Duodenal mucosa (tissue), 2 donors: ENCODE results near the gene RMDN3.
A peak's percentile ranks its signal among the peaks of the same experiment; 100 is the strongest.

Experiments used
- H3K27ac ChIP-seq: one replicate; pipeline ENCODE4 v1.7.0; 2013; ENCODE audit warnings: low read depth, low read length
- H3K27me3 ChIP-seq, 2 donors: one replicate each; pipeline ENCODE4 v1.7.0; 2013; ENCODE audit warnings: low read length in 2 of 2, control low read depth in 1 of 2; ENCODE audit not compliant: insufficient read depth in 2 of 2, control insufficient read depth in 1 of 2
- H3K36me3 ChIP-seq, 2 donors: one replicate each; pipeline ENCODE4 v1.7.0; 2013; ENCODE audit warnings: low read length in 2 of 2, control low read depth in 1 of 2; ENCODE audit not compliant: insufficient read depth in 2 of 2, control insufficient read depth in 1 of 2
- H3K4me1 ChIP-seq, 2 donors: one replicate each; pipeline ENCODE4 v1.7.0; 2013; ENCODE audit warnings: low read length in 2 of 2, control low read depth in 1 of 2; ENCODE audit not compliant: insufficient read depth in 2 of 2, control insufficient read depth in 1 of 2
- H3K4me3 ChIP-seq, 2 donors: one replicate each; pipeline ENCODE4 v1.7.0; 2013; ENCODE audit warnings: low read length in 2 of 2, low read depth in 1 of 2
- H3K9ac ChIP-seq, 2 donors: one replicate each; pipeline ENCODE4 v1.7.0; 2013; ENCODE audit warnings: low read length in 2 of 2, low read depth in 1 of 2
- H3K9me3 ChIP-seq, 2 donors: one replicate each; pipeline ENCODE4 v1.7.0; 2013; ENCODE audit warnings: low read length in 2 of 2, control low read depth in 1 of 2; ENCODE audit not compliant: control insufficient read depth in 1 of 2

The RMDN3 gene

DNA sequence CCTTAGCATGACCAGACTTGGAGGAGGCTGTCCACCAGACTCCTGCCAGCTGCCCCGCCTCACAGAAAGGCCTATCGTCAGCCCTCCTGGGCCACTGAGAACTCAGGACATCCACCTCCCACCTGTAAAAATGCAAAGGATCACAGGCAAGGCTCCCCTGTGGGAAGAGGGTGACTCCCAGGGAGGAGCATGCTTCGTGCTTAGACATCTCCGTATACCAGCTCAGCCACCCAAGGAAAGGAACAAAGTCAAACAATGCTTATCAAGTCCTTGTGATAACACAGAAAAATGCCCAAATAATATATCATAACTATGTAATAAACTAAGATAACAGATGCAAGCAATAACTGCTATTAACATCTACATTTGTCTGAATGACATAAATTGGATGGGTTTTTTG, 4.2 kb downstream of the RMDN3 start:
- H3K27ac ChIP-seq: no peak overlapping the region
- peak overlapping the region in 1 of 2 donors; percentile 17 for H3K4me3 ChIP-seq
- peaks cover 46 to 55% of the 10 kb centered on the region in 2 donors for H3K4me1 ChIP-seq
- no peaks in the 10 kb centered on the region for H3K9me3 ChIP-seq
- peaks cover 7 to 27% of the 10 kb centered on the region in 2 donors for H3K36me3 ChIP-seq
- H3K27me3 ChIP-seq: no peaks in the 10 kb centered on the region
- peak overlapping the region in 1 of 2 donors; percentile 38 for H3K9ac ChIP-seq

DNA sequence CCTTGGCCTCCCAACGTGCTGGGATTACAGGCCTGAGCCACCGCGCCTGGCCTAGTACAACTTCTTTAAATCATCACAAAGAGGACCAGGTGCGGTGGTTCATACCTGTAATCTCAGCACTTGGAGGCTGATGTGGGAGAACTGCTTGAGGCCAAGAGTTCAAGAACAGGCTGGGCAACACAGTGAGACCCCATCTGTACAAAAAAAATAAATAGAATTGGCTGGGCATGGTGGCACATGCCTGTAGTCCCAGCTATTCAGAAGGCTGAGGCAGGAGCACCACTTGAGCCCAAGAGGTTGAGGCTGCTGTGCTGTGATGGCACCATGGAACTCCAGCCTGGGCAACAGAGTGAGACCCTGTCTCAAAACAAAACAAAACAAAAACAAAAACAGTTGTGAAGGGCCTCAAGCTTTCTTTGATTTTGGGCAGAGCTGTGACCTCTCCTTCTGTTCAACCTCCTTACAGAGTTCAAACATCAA, 5.9 kb downstream of the RMDN3 start:
- no peak overlapping the region for H3K27ac ChIP-seq
- H3K9ac ChIP-seq: no peak overlapping the region
- H3K27me3 ChIP-seq: no peaks in the 10 kb centered on the region
- peaks cover 8 to 39% of the 10 kb centered on the region in 2 donors for H3K36me3 ChIP-seq
- H3K4me3 ChIP-seq: no peak overlapping the region
- H3K9me3 ChIP-seq: no peaks in the 10 kb centered on the region
- peaks cover 49 to 51% of the 10 kb centered on the region in 2 donors for H3K4me1 ChIP-seq

GRCh38 chr15:40747685-40748631, 7.1 kb downstream of the RMDN3 start:
- H3K27ac ChIP-seq: no peak overlapping the region
- H3K9me3 ChIP-seq: no peaks in the 10 kb centered on the region
- H3K4me3 ChIP-seq: no peak overlapping the region
- H3K36me3 ChIP-seq: peaks cover 13 to 50% of the 10 kb centered on the region in 2 donors
- peak overlapping the region in 1 of 2 donors; percentile 9 for H3K9ac ChIP-seq
- H3K27me3 ChIP-seq: no peaks in the 10 kb centered on the region
- H3K4me1 ChIP-seq: peaks cover 48 to 55% of the 10 kb centered on the region in 2 donors

DNA sequence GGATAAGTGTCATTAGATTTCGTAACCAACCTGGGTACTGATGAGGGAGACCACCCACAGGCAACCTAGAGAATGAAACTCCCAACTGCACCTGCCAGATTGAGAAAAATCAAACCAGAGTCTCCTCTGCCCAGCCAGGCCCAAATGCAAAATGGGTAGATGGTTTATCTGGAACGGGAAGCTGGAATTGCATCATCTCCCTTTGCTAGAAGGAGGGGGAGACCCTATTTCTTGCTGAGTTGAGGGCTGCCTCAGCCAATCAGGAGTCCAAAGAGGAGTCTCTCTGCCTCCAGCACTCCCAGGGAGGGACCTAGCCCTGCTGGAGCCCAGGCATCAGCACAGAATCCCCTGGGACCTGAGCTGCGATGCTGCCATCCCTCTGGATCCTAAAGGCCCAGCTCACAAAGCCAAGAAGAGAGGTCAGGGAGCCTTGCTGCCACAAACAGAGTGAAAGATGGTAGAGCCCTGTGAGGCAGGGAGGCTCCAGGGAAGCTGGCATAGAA, 8.1 kb downstream of the RMDN3 start:
- Histone ChIP-seq H3K27me3 (no peaks in the 10 kb centered on the region), H3K9ac (no peak overlapping the region), H3K4me1 (peaks cover 38 to 53% of the 10 kb centered on the region in 2 donors), H3K36me3 (peaks cover 17 to 56% of the 10 kb centered on the region in 2 donors), H3K4me3 (no peak overlapping the region), H3K27ac (no peak overlapping the region), H3K9me3 (no peaks in the 10 kb centered on the region)

GRCh38 chr15:40744815-40745152, 10.3 kb downstream of the RMDN3 start:
- Histone ChIP-seq H3K9ac (no peak overlapping the region), H3K27ac (no peak overlapping the region), H3K9me3 (no peaks in the 10 kb centered on the region), H3K4me1 (peaks cover 21 to 33% of the 10 kb centered on the region in 2 donors), H3K27me3 (no peaks in the 10 kb centered on the region), H3K4me3 (no peak overlapping the region), H3K36me3 (peaks cover 15 to 56% of the 10 kb centered on the region in 2 donors)

DNA sequence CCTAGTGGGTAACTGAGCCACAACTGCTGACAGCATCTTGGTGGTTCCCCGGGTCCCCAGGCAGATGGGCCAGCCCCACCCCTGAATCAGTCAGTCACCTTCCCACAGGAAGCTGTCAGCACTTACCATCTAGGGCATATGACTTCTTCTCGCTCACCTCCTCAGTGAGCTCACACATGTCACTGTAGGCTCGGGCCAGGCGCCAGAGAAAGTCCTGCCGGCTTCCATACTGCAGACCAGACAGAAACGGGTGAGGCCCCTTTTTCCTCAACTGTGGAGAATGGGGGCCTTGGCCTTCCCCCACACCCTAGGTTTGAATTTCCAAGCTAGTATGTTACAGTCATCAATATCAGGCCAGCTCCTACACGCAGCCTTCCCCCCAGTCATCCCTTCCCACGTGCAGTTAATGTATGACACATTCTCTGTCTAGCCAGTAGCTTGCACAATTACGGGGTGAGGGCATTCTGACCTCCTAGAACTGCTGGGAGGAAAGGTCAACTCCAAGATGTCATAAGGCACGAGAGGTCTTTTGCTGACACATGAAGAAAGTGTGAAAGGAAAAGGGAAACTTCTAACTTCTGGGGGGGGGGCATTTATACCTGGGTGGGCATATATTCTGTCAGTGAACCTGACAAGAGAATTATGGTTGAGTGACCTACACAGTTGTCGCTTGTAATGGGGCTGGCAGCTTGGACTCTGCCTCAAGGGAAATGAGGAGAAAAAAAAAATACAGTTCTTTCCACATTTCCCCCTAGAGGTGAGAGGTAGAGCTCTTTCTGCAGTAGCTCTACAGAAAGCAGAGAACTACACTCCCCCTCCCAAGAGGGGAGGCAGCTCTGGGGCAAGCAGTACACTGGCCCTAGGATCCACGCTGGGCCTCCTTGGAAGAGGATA, 10.9 kb downstream of the RMDN3 start:
- no peak overlapping the region for H3K4me3 ChIP-seq
- no peaks in the 10 kb centered on the region for H3K27me3 ChIP-seq
- H3K36me3 ChIP-seq: peaks cover 21 to 57% of the 10 kb centered on the region in 2 donors
- H3K9me3 ChIP-seq: no peaks in the 10 kb centered on the region
- H3K4me1 ChIP-seq: peaks cover 21 to 33% of the 10 kb centered on the region in 2 donors
- H3K27ac ChIP-seq: peak overlapping the region; percentile 17
- no peak overlapping the region for H3K9ac ChIP-seq

DNA sequence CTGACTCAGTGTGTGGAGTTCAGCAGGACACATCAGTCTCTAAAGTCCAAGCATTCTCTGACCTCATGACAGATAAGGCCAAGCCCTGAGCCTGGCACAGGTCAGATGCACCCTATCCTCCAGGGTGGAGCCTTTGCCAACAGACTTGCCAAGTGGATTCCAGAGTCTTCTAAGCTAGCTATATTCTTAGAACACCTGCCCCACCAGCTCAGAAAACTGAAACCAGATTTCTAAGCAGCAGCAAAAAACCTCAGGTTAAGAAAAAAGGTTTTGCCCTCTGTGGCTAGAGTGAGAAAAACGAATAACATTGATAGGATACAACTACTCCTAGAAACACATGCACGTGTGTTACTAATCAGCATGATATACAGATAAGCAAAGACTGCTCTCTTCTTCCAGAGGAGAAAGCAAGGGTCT, 11.6 kb downstream of the RMDN3 start:
- peak overlapping the region; percentile 17 for H3K27ac ChIP-seq

DNA sequence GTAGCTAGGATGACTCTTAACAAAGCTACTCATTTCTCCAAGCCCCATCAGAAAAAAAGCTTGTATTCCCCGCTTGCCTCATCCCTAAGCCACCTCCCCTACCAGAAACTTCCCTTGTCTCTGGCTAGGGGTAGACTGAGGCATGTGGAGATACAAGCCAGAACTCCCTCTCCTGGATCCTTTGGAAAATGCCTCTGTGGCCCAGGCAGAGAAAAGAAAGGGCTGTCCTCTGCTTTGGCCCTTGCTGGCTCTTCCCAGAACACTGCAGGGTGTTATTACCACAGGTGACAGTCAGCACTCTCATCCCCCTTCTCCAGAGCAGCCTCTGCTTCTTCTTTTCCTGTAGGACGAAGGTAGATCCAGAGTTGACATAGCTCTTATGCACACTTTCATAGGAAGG, 15.2 kb downstream of the RMDN3 start:
- Histone ChIP-seq H3K27ac (no peak overlapping the region), H3K36me3 (peaks cover 33 to 85% of the 10 kb centered on the region in 2 donors), H3K4me3 (no peak overlapping the region), H3K4me1 (peaks cover 0 to 14% of the 10 kb centered on the region in 2 donors), H3K9ac (no peak overlapping the region), H3K27me3 (no peaks in the 10 kb centered on the region), H3K9me3 (no peaks in the 10 kb centered on the region)

More for the DNA sequence above, 11.6 kb downstream of the RMDN3 start:
- Histone ChIP-seq H3K27me3 (no peaks in the 10 kb centered on the region), H3K4me3 (no peak overlapping the region), H3K4me1 (peaks cover 21 to 33% of the 10 kb centered on the region in 2 donors), H3K36me3 (peaks cover 25 to 60% of the 10 kb centered on the region in 2 donors), H3K9ac (no peak overlapping the region), H3K9me3 (no peaks in the 10 kb centered on the region)

DNA sequence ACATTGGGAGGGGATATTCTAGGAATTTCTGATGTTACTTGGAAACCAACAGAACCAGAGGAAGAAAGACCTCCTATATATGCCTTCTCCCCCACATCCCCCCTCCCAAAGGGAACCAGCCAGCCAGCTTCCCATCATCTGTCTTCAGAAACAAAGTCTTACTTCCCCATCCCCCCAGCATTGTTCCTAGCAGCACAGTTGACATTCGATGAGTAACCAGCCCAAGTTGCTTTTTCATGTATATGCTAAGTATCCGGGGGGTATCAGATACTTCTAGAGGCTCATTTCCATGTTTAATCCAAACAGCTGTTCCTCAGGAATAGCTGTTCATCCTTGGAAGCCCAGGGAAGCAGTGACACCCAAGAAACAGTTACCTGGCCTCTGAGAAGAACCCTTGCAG, 16.0 kb downstream of the RMDN3 start:
- no peak overlapping the region for H3K9ac ChIP-seq
- no peak overlapping the region for H3K27ac ChIP-seq
- no peak overlapping the region for H3K4me3 ChIP-seq
- peaks cover 0 to 12% of the 10 kb centered on the region in 2 donors for H3K4me1 ChIP-seq
- H3K36me3 ChIP-seq: peaks cover 31 to 86% of the 10 kb centered on the region in 2 donors
- no peaks in the 10 kb centered on the region for H3K9me3 ChIP-seq
- H3K27me3 ChIP-seq: no peaks in the 10 kb centered on the region
